Suprapubic skin (tissue), 3 donors: ENCODE results near the gene CDS2.

Source experiments
- CTCF ChIP-seq, 2 donors: fragments of 200-600 bp in 1 of 2; fragments of 450-650 bp in 1 of 2; sonication (generic) in 1 of 2; IDR thresholded peaks; one replicate each; pipeline ENCODE4 v1.5.1; 2016 to 2019; ENCODE audit warnings: antibody characterized with exemption in 2 of 2, mild to moderate bottlenecking in 1 of 2, moderate library complexity in 1 of 2
- EP300 ChIP-seq: sonication (generic); formaldehyde crosslinking; IDR thresholded peaks from one replicate; pipeline ENCODE4 v1.6.1; 2017; ENCODE audit warnings: antibody characterized with exemption
- POLR2A ChIP-seq, 2 donors: fragments of 450-650 bp; IDR thresholded peaks; one replicate each; pipeline ENCODE4 v1.6.1; 2017; ENCODE audit warnings: antibody characterized with exemption in 2 of 2, mild to moderate bottlenecking in 2 of 2, moderate library complexity in 2 of 2

- no peak for TF ChIP-seq CTCF (IDR thresholded peaks at IDR 0.05)
- TF ChIP-seq EP300: no peak
- no peak for TF ChIP-seq POLR2A (IDR thresholded peaks at IDR 0.05)
These were observed 46.4 kb upstream of the CDS2 start for GRCh38 chr20:5080384-5080877.
